ENCODE results near the gene SECISBP2L.

SECISBP2L gene

DNA sequence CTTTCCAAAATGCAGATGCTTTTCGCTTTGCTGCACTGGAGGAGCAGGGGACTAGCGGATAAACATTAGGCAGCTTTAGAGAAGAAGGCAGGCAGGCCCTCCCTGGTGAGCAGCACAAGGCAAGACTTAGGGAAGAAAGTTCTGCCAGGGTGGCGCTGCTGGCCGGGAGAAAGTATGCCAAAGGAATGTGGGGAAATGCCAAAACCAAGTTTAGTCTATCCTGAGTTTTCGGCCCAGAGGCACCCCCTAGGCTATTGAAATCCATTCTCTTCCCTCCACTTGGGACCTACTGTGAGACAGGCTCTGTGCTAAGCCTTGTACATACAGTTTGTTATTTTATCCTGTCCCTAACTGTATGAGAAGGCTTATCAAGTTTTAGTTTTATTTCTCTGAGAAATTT, 91.7 kb downstream of the SECISBP2L start:
- no peaks in the 10 kb centered on the region for H3K27me3 ChIP-seq (ENCODE audit: control insufficient read depth, low read length)
- TF ChIP-seq EZH2phosphoT487 (IDR thresholded peaks at IDR 0.05; ENCODE audit: borderline replicate concordance, low read length): no peak
- TF ChIP-seq, protein P1, sequence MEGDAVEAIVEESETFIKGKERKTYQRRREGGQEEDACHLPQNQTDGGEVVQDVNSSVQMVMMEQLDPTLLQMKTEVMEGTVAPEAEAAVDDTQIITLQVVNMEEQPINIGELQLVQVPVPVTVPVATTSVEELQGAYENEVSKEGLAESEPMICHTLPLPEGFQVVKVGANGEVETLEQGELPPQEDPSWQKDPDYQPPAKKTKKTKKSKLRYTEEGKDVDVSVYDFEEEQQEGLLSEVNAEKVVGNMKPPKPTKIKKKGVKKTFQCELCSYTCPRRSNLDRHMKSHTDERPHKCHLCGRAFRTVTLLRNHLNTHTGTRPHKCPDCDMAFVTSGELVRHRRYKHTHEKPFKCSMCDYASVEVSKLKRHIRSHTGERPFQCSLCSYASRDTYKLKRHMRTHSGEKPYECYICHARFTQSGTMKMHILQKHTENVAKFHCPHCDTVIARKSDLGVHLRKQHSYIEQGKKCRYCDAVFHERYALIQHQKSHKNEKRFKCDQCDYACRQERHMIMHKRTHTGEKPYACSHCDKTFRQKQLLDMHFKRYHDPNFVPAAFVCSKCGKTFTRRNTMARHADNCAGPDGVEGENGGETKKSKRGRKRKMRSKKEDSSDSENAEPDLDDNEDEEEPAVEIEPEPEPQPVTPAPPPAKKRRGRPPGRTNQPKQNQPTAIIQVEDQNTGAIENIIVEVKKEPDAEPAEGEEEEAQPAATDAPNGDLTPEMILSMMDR (IDR thresholded peaks at IDR 0.05; ENCODE audit: low read depth, low read length, poor library complexity, severe bottlenecking): no peak
- H3F3A ChIP-seq (ENCODE audit: control insufficient read depth, insufficient read depth): no peaks in the 10 kb centered on the region
- no peaks in the 10 kb centered on the region for H3K4me1 ChIP-seq (ENCODE audit: control insufficient read depth, low read length)
- H3K4me3 ChIP-seq (ENCODE audit: low read length): no peak overlapping the region
- H4K20me1 ChIP-seq (ENCODE audit: control insufficient read depth, insufficient read depth, low read depth, low read length): no peaks in the 10 kb centered on the region
- H3K9me2 ChIP-seq (replicated peaks; ENCODE audit: control insufficient read depth, low read length): no peaks in the 10 kb centered on the region
- no peaks in the 10 kb centered on the region for H3K36me3 ChIP-seq (ENCODE audit: control insufficient read depth, low read length)
- no peaks in the 10 kb centered on the region for H3K79me2 ChIP-seq (ENCODE audit: control insufficient read depth, low read length)
- H3K27ac ChIP-seq (ENCODE audit: low read depth, low read length): no peak overlapping the region
- H3K4me2 ChIP-seq (ENCODE audit: low read length): no peak overlapping the region
- no peaks in the 10 kb centered on the region for H3K9me3 ChIP-seq (ENCODE audit: control insufficient read depth, insufficient read depth, low read length)

DNA sequence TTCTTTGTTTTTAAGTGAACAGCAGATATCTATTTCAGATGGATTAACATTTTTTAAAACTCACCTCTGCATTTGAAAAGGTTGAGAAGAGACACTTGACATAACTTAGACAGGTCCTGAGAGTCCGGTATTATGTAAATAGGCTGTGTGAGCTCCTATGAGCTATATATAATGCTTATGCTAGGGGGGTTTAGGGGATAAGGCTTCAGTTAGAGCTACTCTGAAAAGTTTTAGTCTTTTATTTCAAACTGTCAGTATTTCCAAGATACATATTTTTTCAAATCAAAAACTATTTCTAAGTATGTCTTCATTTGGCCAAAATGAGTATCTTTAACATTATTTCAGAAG, 99.4 kb downstream of the SECISBP2L start:
- Histone ChIP-seq H3K9me3 (ENCODE audit: control insufficient read depth, insufficient read depth, low read length) (no peaks in the 10 kb centered on the region), H3K4me2 (ENCODE audit: low read length) (no peak overlapping the region), H4K20me1 (ENCODE audit: control insufficient read depth, insufficient read depth, low read depth, low read length) (no peaks in the 10 kb centered on the region), H3K4me3 (ENCODE audit: low read length) (no peak overlapping the region), H3K79me2 (ENCODE audit: control insufficient read depth, low read length) (no peaks in the 10 kb centered on the region), H3K36me3 (ENCODE audit: control insufficient read depth, low read length) (no peaks in the 10 kb centered on the region), H3K9me2 (replicated peaks; ENCODE audit: control insufficient read depth, low read length) (no peaks in the 10 kb centered on the region; the same call in 1 of the 2 replicates), H3F3A (ENCODE audit: control insufficient read depth, insufficient read depth) (no peaks in the 10 kb centered on the region), H3K27me3 (ENCODE audit: control insufficient read depth, low read length) (no peaks in the 10 kb centered on the region), H3K4me1 (ENCODE audit: control insufficient read depth, low read length) (no peaks in the 10 kb centered on the region), H3K27ac (ENCODE audit: low read depth, low read length) (no peak overlapping the region)
- TF ChIP-seq EZH2phosphoT487 (IDR thresholded peaks at IDR 0.05; ENCODE audit: borderline replicate concordance, low read length): no peak
- TF ChIP-seq, protein P1 (IDR thresholded peaks at IDR 0.05; ENCODE audit: low read depth, low read length, poor library complexity, severe bottlenecking): no peak

DNA sequence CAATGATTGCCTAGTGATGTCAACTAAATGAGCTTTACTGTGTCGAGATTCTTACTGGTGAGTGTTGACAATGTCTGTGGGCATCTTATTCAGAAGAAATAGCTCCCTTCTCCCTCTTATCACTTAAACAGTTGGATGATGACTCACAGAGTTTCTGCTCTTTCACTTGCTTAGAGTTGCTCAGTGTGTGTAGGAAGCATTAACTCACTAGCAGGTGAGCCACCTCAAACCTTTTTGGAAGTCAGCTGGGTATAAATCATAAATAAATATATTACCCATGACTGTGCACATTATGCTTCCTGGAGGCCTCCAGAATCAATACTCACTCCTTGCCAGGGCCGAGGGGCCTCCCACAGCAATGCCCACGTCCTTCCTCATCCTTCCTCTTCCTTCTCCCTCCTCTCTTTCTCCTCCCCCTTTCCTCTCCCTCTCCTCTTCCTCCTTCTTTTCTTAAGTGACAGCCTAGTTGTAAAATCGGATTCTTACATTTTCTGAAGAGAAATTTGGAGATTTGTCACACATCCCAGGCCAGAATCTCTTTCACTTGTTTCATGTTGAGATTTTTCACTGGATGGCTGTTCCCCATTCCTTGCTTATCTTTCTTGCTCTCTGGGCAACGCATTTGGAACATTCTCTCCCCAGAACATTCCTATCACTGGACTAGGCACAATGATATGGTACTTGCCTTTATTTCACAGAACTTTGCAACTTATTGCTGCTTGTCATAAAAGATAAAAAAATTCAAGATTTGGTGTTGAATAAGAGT, 100.0 kb downstream of the SECISBP2L start:
- H4K20me1 ChIP-seq (ENCODE audit: control insufficient read depth, insufficient read depth, low read depth, low read length): no peaks in the 10 kb centered on the region
- no peaks in the 10 kb centered on the region for H3K36me3 ChIP-seq (ENCODE audit: control insufficient read depth, low read length)
- no peaks in the 10 kb centered on the region for H3F3A ChIP-seq (ENCODE audit: control insufficient read depth, insufficient read depth)
- H3K9me2 ChIP-seq (replicated peaks; ENCODE audit: control insufficient read depth, low read length): no peaks in the 10 kb centered on the region; the same call in 1 of the 2 replicates
- H3K27ac ChIP-seq (ENCODE audit: low read depth, low read length): no peak overlapping the region
- H3K4me2 ChIP-seq (ENCODE audit: low read length): no peak overlapping the region
- TF ChIP-seq, protein P1 (IDR thresholded peaks at IDR 0.05; ENCODE audit: low read depth, low read length, poor library complexity, severe bottlenecking): no peak
- TF ChIP-seq EZH2phosphoT487 (IDR thresholded peaks at IDR 0.05; ENCODE audit: borderline replicate concordance, low read length): no peak
- no peaks in the 10 kb centered on the region for H3K9me3 ChIP-seq (ENCODE audit: control insufficient read depth, insufficient read depth, low read length)
- no peaks in the 10 kb centered on the region for H3K27me3 ChIP-seq (ENCODE audit: control insufficient read depth, low read length)
- H3K4me1 ChIP-seq (ENCODE audit: control insufficient read depth, low read length): no peaks in the 10 kb centered on the region
- H3K79me2 ChIP-seq (ENCODE audit: control insufficient read depth, low read length): no peaks in the 10 kb centered on the region
- H3K4me3 ChIP-seq (ENCODE audit: low read length): no peak overlapping the region
